ENCODE results near the gene YWHAE. TPM values are rescaled to one million over a fixed set of nuclear protein-coding genes. Genes with fewer than 3 reads are reported as not detected.
"Not testable (repeated sequence)": the region's sequence is repeated elsewhere in the genome, so short reads cannot be mapped to it uniquely, and the experiment has no call there.

YWHAE gene
- 618 and 659 TPM in 2 replicates for total RNA-seq (2014; rRNA removed; shearing (Covaris generic))

GRCh38 chr17:1399679-1400512, at the start of gene YWHAE:
YWHAE (minus strand) TSS chr17:1400222; CDS start chr17:1400110, 112 bp downstream.
- peak; percentile 95 for DNase-seq (ENCODE audit: low spot score)

- DNase-seq (ENCODE audit: low spot score): no peak
These were observed 49.5 kb upstream of the YWHAE start for GRCh38 chr17:1449412-1449967.

- DNase-seq (ENCODE audit: low spot score): no peak
These were observed 47.0 kb upstream of the YWHAE start for GRCh38 chr17:1447052-1447451.

- DNase-seq (ENCODE audit: low spot score): no peak
These were observed 46.2 kb upstream of the YWHAE start for GRCh38 chr17:1446201-1446600.

- DNase-seq (ENCODE audit: low spot score): not testable (repeated sequence)
These were observed 45.7 kb upstream of the YWHAE start for GRCh38 chr17:1445695-1446094.

GRCh38 chr17:1442721-1443120, 42.7 kb upstream of the YWHAE start:
- DNase-seq (ENCODE audit: low spot score): not testable (repeated sequence)

- DNase-seq (ENCODE audit: low spot score): no peak
These were observed 42.2 kb upstream of the YWHAE start for GRCh38 chr17:1442187-1442586.

GRCh38 chr17:1440921-1441320, 40.9 kb upstream of the YWHAE start:
- DNase-seq (ENCODE audit: low spot score): no peak

- no peak for DNase-seq (ENCODE audit: low spot score)
These were observed 38.6 kb upstream of the YWHAE start for GRCh38 chr17:1438593-1439083.

GRCh38 chr17:1435326-1435725, 35.3 kb upstream of the YWHAE start:
- DNase-seq (ENCODE audit: low spot score): no peak

GRCh38 chr17:1434150-1434549, 34.1 kb upstream of the YWHAE start:
- DNase-seq (ENCODE audit: low spot score): no peak

GRCh38 chr17:1431631-1432104, 31.6 kb upstream of the YWHAE start:
- DNase-seq (ENCODE audit: low spot score): no peak

- DNase-seq (ENCODE audit: low spot score): no peak
These were observed 23.6 kb upstream of the YWHAE start for GRCh38 chr17:1423456-1424135.

- DNase-seq (ENCODE audit: low spot score): peak; percentile 80
These were observed 22.9 kb upstream of the YWHAE start for GRCh38 chr17:1422885-1423284.

- DNase-seq (ENCODE audit: low spot score): no peak
These were observed 21.4 kb upstream of the YWHAE start for GRCh38 chr17:1421470-1421869.

- DNase-seq (ENCODE audit: low spot score): no peak
These were observed 21.0 kb upstream of the YWHAE start for GRCh38 chr17:1420981-1421380.

GRCh38 chr17:1420163-1420562, 20.1 kb upstream of the YWHAE start:
- DNase-seq (ENCODE audit: low spot score): no peak

- not testable (repeated sequence) for DNase-seq (ENCODE audit: low spot score)
These were observed 18.5 kb upstream of the YWHAE start for GRCh38 chr17:1418476-1418875.

- DNase-seq (ENCODE audit: low spot score): no peak
These were observed 16.4 kb upstream of the YWHAE start for GRCh38 chr17:1416414-1416813.

- no peak for DNase-seq (ENCODE audit: low spot score)
These were observed 14.6 kb upstream of the YWHAE start for GRCh38 chr17:1414634-1415033.

- DNase-seq (ENCODE audit: low spot score): no peak
These were observed 14.1 kb upstream of the YWHAE start for GRCh38 chr17:1414001-1414574.

GRCh38 chr17:1413281-1413791, 13.3 kb upstream of the YWHAE start:
- peak; percentile 89 for DNase-seq (ENCODE audit: low spot score)
